Naive thymus-derived CD8-positive, alpha-beta T cell (primary cell): ENCODE data around the gene EEA1. TPM values are rescaled to one million over a fixed set of nuclear protein-coding genes. Genes with fewer than 3 reads are reported as not detected.

Experiments used
- ATAC-seq, 2 donors: fragments of 150-1000 bp; cut with Tn5 transposase in 1 of 2; sonication (Bioruptor Pico), chemical (Tn5 transposase) in 1 of 2; 1 replicate in 1 of 2; 2 replicates in 1 of 2; pipeline ENCODE4 v1.10.0; 2021; ENCODE audit warnings: mild to moderate bottlenecking in 2 of 2, moderate library complexity in 2 of 2
- POLR2A ChIA-PET: fragments of 350-600 bp; sonication (Branson Sonifier 250); formaldehyde crosslinking; loops from one replicate; lab custom pipeline; 2021; ENCODE audit warnings: antibody characterized with exemption; lab: Charles Lee
- DNase-seq, 10 donors: peaks; one replicate each; pipeline versions ENCODE4 v3.0.0 to v3.0.0-alpha.2; 2020 to 2022
- H3K27ac Mint-ChIP-seq, 10 donors: one replicate each; pipeline ENCODE4 v1.8.0; 2020 to 2022; ENCODE audit warnings: mild to moderate bottlenecking in 10 of 10, mixed read lengths in 10 of 10, moderate library complexity in 4 of 10, inconsistent platforms in 1 of 10
- H3K27me3 Mint-ChIP-seq, 5 donors: one replicate each; pipeline ENCODE4 v1.8.0; 2021 to 2022; ENCODE audit warnings: mixed read lengths in 5 of 5
- H3K36me3 Mint-ChIP-seq, 3 donors: one replicate each; pipeline ENCODE4 v1.8.0; 2020 to 2022; ENCODE audit warnings: mixed read lengths in 3 of 3, mild to moderate bottlenecking in 2 of 3, inconsistent platforms in 1 of 3
- H3K4me1 Mint-ChIP-seq, 4 donors: one replicate each; pipeline ENCODE4 v1.8.0; 2021 to 2022; ENCODE audit warnings: mixed read lengths in 4 of 4
- H3K4me3 Mint-ChIP-seq, 10 donors: one replicate each; pipeline ENCODE4 v1.8.0; 2020 to 2022; ENCODE audit warnings: mild to moderate bottlenecking in 10 of 10, mixed read lengths in 10 of 10, moderate library complexity in 6 of 10, inconsistent platforms in 1 of 10
- H3K9me3 Mint-ChIP-seq, 9 donors: one replicate each; pipeline ENCODE4 v1.8.0; 2020 to 2022; ENCODE audit warnings: mixed read lengths in 9 of 9, mild to moderate bottlenecking in 3 of 9, inconsistent platforms in 1 of 9, moderate library complexity in 1 of 9
- polyA plus RNA-seq, 3 donors: library from polyadenylated mRNA; unstranded; fragments of 300-500 nt; fragmentation: Illumina TruSeq; gene quantifications; one replicate each; pipeline ENCODE4 v1.2.3, GENCODE V29; 2021
- total RNA-seq, 8 experiments: library from RNA in 2 of 8; stranded (reverse) in 2 of 8; gene quantifications; one replicate each; pipeline ENCODE4 v1.2.3 and lab custom pipeline; 2021 to 2026

The EEA1 gene
- total and polyA plus RNA-seq, 5 experiments from 2014 or later = 6.8 to 22.0 (median 13.3) TPM

GRCh38 chr12:92785563-92785950, 143.5 kb downstream of the EEA1 start:
- POLR2A ChIA-PET = interaction anchor here (0.6 kb wide), 1 partner anchor 139 kb away, joined by 7 read pairs; no protein-coding TSS in a partner anchor
- H3K27me3 Mint-ChIP-seq = no peaks in the 10 kb centered on the region

GRCh38 chr12:92784797-92785562, 144.1 kb downstream of the EEA1 start:
- peaks cover 0 to 48% (median 12%) of the 10 kb centered on the region in 3 donors for H3K36me3 Mint-ChIP-seq
- no peak overlapping the region for H3K4me3 Mint-ChIP-seq
- POLR2A ChIA-PET = no interaction called here
- H3K27ac Mint-ChIP-seq = no peak overlapping the region
- peaks cover 0 to 1% (median 0%) of the 10 kb centered on the region in 9 donors for H3K9me3 Mint-ChIP-seq
- ATAC-seq (peak; percentile 99), DNase-seq (peak in 9 of 10 donors; percentile 5 to 78 (median 32))
- H3K4me1 Mint-ChIP-seq = peaks cover 6 to 13% (median 12%) of the 10 kb centered on the region in 4 donors
- no peaks in the 10 kb centered on the region for H3K27me3 Mint-ChIP-seq

More at GRCh38 chr12:92785563-92785950, 143.5 kb downstream of the EEA1 start:
- Mint-ChIP-seq H3K36me3 (peaks cover 5 to 51% (median 16%) of the 10 kb centered on the region in 3 donors), H3K4me1 (peaks cover 10 to 19% (median 17%) of the 10 kb centered on the region in 4 donors), H3K27ac (no peak overlapping the region), H3K9me3 (peaks cover 0 to 7% (median 3%) of the 10 kb centered on the region in 9 donors), H3K4me3 (no peak overlapping the region)
- ATAC-seq (no peak), DNase-seq (no peak)

- Mint-ChIP-seq H3K27me3 (no peaks in the 10 kb centered on the region), H3K4me3 (no peak overlapping the region), H3K4me1 (peaks cover 4 to 7% (median 6%) of the 10 kb centered on the region in 4 donors), H3K36me3 (peaks cover 0 to 46% (median 6%) of the 10 kb centered on the region in 3 donors), H3K27ac (no peak overlapping the region), H3K9me3 (no peaks in the 10 kb centered on the region)
- ATAC-seq (no peak), DNase-seq (no peak)
- POLR2A ChIA-PET = no interaction called here
Measured at GRCh38 chr12:92784356-92784755, 144.7 kb downstream of the EEA1 start.

GRCh38 chr12:92779902-92780301, 149.2 kb downstream of the EEA1 start:
- no peaks in the 10 kb centered on the region for H3K9me3 Mint-ChIP-seq
- no peak overlapping the region for H3K4me3 Mint-ChIP-seq
- POLR2A ChIA-PET = no interaction called here
- H3K4me1 Mint-ChIP-seq = no peaks in the 10 kb centered on the region
- ATAC-seq = no peak
- no peaks in the 10 kb centered on the region for H3K27me3 Mint-ChIP-seq
- DNase-seq = no peak
- peaks cover 11 to 71% (median 12%) of the 10 kb centered on the region in 3 donors for H3K36me3 Mint-ChIP-seq
- H3K27ac Mint-ChIP-seq = no peak overlapping the region

- ATAC-seq (no peak), DNase-seq (no peak)
- H3K4me3 Mint-ChIP-seq = no peak overlapping the region
- no peaks in the 10 kb centered on the region for H3K9me3 Mint-ChIP-seq
- peaks cover 11 to 68% (median 12%) of the 10 kb centered on the region in 3 donors for H3K36me3 Mint-ChIP-seq
- no peak overlapping the region for H3K27ac Mint-ChIP-seq
- POLR2A ChIA-PET = no interaction called here
- H3K27me3 Mint-ChIP-seq = no peaks in the 10 kb centered on the region
- H3K4me1 Mint-ChIP-seq = no peaks in the 10 kb centered on the region
Measured at GRCh38 chr12:92778525-92778924, 150.6 kb downstream of the EEA1 start.

- Mint-ChIP-seq H3K27me3 (no peaks in the 10 kb centered on the region), H3K36me3 (peaks cover 6 to 47% (median 11%) of the 10 kb centered on the region in 3 donors), H3K9me3 (no peaks in the 10 kb centered on the region), H3K4me3 (no peak overlapping the region), H3K4me1 (peaks cover 4 to 9% (median 8%) of the 10 kb centered on the region in 4 donors), H3K27ac (peak overlapping the region in 1 of 10 donors; percentile 36)
- ATAC-seq = no peak
- POLR2A ChIA-PET = no interaction called here
- no peak for DNase-seq
Measured at GRCh38 chr12:92775416-92775815, 153.7 kb downstream of the EEA1 start.

GRCh38 chr12:92771001-92771400, 158.1 kb downstream of the EEA1 start:
- H3K36me3 Mint-ChIP-seq = peaks cover 0 to 15% (median 0%) of the 10 kb centered on the region in 3 donors
- POLR2A ChIA-PET = no interaction called here

GRCh38 chr12:92769124-92769901, 159.8 kb downstream of the EEA1 start:
- peak overlapping the region in 7 of 10 donors; percentile 0 to 61 (median 49) for H3K4me3 Mint-ChIP-seq
- POLR2A ChIA-PET = no interaction called here

More at GRCh38 chr12:92771001-92771400, 158.1 kb downstream of the EEA1 start:
- Mint-ChIP-seq H3K4me3 (no peak overlapping the region), H3K27me3 (no peaks in the 10 kb centered on the region), H3K9me3 (no peaks in the 10 kb centered on the region), H3K4me1 (peaks cover 12 to 34% (median 29%) of the 10 kb centered on the region in 4 donors), H3K27ac (peak overlapping the region in 5 of 10 donors; percentile 4 to 71 (median 11))
- DNase-seq (no peak), ATAC-seq (no peak)

GRCh38 chr12:92765871-92766270, 163.2 kb downstream of the EEA1 start:
- Mint-ChIP-seq H3K4me1 (peaks cover 8 to 29% (median 25%) of the 10 kb centered on the region in 4 donors), H3K4me3 (no peak overlapping the region), H3K27me3 (peaks cover 0 to 4% (median 2%) of the 10 kb centered on the region in 5 donors), H3K36me3 (no peaks in the 10 kb centered on the region), H3K27ac (no peak overlapping the region), H3K9me3 (no peaks in the 10 kb centered on the region)
- POLR2A ChIA-PET = no interaction called here
- DNase-seq (no peak), ATAC-seq (no peak)

More at GRCh38 chr12:92769124-92769901, 159.8 kb downstream of the EEA1 start:
- ATAC-seq (peak; percentile 47 to 63), DNase-seq (peak in 2 of 10 donors; percentile 4 to 10)
- Mint-ChIP-seq H3K9me3 (no peaks in the 10 kb centered on the region), H3K27ac (peak overlapping the region in 7 of 10 donors; percentile 2 to 66 (median 43)), H3K27me3 (no peaks in the 10 kb centered on the region), H3K4me1 (peaks cover 12 to 34% (median 29%) of the 10 kb centered on the region in 4 donors), H3K36me3 (peaks cover 0 to 4% (median 0%) of the 10 kb centered on the region in 3 donors)

- H3K27me3 Mint-ChIP-seq = peaks cover 0 to 4% (median 2%) of the 10 kb centered on the region in 5 donors
- no peak overlapping the region for H3K27ac Mint-ChIP-seq
- no peak for ATAC-seq
- POLR2A ChIA-PET = no interaction called here
- no peaks in the 10 kb centered on the region for H3K36me3 Mint-ChIP-seq
- DNase-seq = no peak
- no peak overlapping the region for H3K4me3 Mint-ChIP-seq
- H3K9me3 Mint-ChIP-seq = no peaks in the 10 kb centered on the region
- H3K4me1 Mint-ChIP-seq = peaks cover 6 to 19% (median 16%) of the 10 kb centered on the region in 4 donors
Measured at GRCh38 chr12:92764831-92765230, 164.3 kb downstream of the EEA1 start.

- Mint-ChIP-seq H3K27me3 (peaks cover 2 to 19% (median 4%) of the 10 kb centered on the region in 5 donors), H3K4me1 (peaks cover 0 to 5% (median 0%) of the 10 kb centered on the region in 4 donors), H3K36me3 (no peaks in the 10 kb centered on the region), H3K4me3 (no peak overlapping the region), H3K27ac (no peak overlapping the region), H3K9me3 (no peaks in the 10 kb centered on the region)
- POLR2A ChIA-PET = no interaction called here
- ATAC-seq = no peak
- no peak for DNase-seq
Measured at GRCh38 chr12:92762773-92763172, 166.3 kb downstream of the EEA1 start.

- ATAC-seq (no peak), DNase-seq (no peak)
- H3K4me1 Mint-ChIP-seq = peaks cover 0 to 5% (median 2%) of the 10 kb centered on the region in 4 donors
- no peak overlapping the region for H3K27ac Mint-ChIP-seq
- no peaks in the 10 kb centered on the region for H3K36me3 Mint-ChIP-seq
- no peaks in the 10 kb centered on the region for H3K9me3 Mint-ChIP-seq
- no peak overlapping the region for H3K4me3 Mint-ChIP-seq
- H3K27me3 Mint-ChIP-seq = peaks cover 4 to 36% (median 13%) of the 10 kb centered on the region in 5 donors
- POLR2A ChIA-PET = no interaction called here
Measured at GRCh38 chr12:92759634-92760268, 169.3 kb downstream of the EEA1 start.
